GM12875 (cell line): ENCODE data around the gene DIDO1.
A peak's percentile ranks its signal among the peaks of the same experiment; 100 is the strongest.

Experiments
- H3K4me3 ChIP-seq: one replicate; pipeline ENCODE4 v1.5.1; 2011; ENCODE audit warnings: low read depth, low read length, control low read depth
- CTCF ChIP-seq: IDR thresholded peaks from 2 replicates; pipeline ENCODE4 v1.5.1; 2011; ENCODE audit warnings: low read depth, mild to moderate bottlenecking, control low read depth, inconsistent platforms, low read length, moderate library complexity, borderline replicate concordance; ENCODE audit not compliant: insufficient read depth

DIDO1 gene

GRCh38 chr20:62957136-62958117, 31.1 kb upstream of the DIDO1 start:
- no peak overlapping the region for H3K4me3 ChIP-seq
- no peak for TF ChIP-seq CTCF

- no peak for TF ChIP-seq CTCF
- no peak overlapping the region for H3K4me3 ChIP-seq
Observed at GRCh38 chr20:62956387-62957135, 30.3 kb upstream of the DIDO1 start.

DNA sequence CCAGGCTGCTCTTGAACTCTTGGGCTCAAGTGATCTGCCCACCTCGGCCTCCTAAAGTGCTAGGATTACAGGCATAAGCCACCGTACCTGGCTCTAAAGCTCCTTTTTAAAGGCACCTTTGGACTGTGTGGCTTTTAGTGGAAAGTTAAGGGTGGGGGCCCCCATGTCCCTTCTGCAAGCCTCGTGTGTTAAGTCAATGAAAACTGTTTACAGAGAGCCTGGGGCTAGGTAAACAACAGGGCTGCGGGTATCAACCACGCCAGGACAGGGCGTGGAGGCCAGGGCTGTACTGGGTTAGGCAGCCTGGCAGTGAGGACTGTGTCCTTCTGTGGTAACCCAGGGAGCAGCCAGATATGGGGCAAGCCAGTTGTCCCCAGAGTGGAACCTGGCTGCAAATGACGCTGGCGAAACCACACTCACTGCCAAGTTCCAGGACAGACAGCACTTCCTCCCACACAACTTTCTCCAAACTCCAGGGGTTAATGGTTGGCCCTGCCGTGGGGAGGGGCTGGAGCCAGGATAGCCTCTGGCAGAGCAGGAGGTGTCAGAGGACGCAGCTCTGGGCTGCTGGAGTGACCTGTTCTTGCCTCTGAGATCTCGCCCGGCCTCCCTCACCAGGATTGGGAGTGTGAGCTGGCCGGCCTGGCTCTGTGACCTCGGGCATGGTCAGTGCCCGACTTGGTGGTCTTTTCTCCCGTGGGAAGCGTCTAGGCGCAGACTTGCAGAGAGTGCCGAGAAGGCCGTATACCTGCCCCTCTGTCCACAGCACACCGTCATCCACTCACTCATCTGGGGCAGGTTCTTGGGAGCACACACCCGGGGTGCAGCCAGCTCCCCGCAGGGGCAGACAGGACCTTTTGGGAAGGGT, 29.4 kb upstream of the DIDO1 start:
- no peak for TF ChIP-seq CTCF
- no peak overlapping the region for H3K4me3 ChIP-seq

GRCh38 chr20:62953839-62954703, 27.8 kb upstream of the DIDO1 start:
- no peak for TF ChIP-seq CTCF
- peak overlapping the region; percentile 66 for H3K4me3 ChIP-seq

DNA sequence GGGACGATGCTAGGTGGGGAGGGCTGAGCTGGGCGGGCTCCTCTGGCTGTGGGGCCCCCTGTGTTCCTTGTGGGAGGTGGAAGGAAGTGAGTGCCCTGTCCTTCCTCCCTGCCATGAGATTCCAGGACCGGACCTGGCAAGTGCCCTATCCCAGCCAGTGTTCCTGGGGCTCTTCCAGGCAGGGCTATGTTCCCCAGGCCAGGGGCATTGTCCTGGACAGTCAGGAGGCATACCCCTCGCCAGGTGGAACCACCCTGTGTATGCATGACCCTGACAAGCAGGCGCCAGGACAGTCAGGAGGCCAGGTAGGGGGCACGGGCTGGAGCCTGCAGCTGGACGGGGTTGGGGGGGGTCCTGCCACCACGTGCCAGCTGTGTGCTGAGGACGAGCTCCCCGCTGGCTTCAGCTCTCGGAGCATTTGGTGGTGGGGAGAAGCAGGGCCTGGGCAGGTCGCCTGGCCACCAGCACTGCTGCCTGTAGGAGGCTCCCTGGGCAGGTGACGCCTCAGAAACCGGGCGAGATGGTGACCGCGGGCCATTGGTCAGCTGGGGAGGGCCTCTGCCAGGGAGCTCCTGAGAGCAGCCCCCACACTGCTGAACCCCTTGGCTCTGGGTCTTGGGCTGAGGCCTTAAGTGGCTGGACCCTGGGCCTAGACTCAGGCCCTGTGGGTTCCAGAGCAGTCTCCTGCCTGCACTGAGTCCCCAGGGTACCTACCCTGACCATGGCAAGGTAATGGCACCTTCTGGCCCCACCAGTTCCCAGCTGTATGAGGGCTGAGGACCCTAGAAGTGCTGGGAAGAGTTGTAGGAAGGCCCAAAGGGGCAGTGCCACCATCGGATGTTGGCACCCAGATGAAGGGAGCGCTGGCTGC, 26.9 kb upstream of the DIDO1 start:
- peak overlapping the region; percentile 66 for H3K4me3 ChIP-seq
- TF ChIP-seq CTCF, result no peak
